IPS-NIHi7 (cell line): ENCODE measurements around the gene TAF5L.
"Not testable (repeated sequence)": the region's sequence is repeated elsewhere in the genome, so short reads cannot be mapped to it uniquely, and the experiment has no call there.

ENCODE experiments used
- DNase-seq: peaks from one replicate; pipeline ENCODE4 v3.0.0; 2012; ENCODE audit warnings: mixed read lengths; ENCODE audit errors: extremely low spot score

Gene TAF5L

GRCh38 chr1:229567109-229567868 is 58.6 kb downstream of the TAF5L start:
- no peak for DNase-seq

GRCh38 chr1:229563701-229564100 is 62.2 kb downstream of the TAF5L start:
- DNase-seq: no peak

GRCh38 chr1:229563241-229563640 is 62.7 kb downstream of the TAF5L start:
- DNase-seq: no peak

- no peak for DNase-seq
Observed at GRCh38 chr1:229562686-229563085, 63.2 kb downstream of the TAF5L start.

- DNase-seq: no peak
Observed at GRCh38 chr1:229561141-229561540, 64.8 kb downstream of the TAF5L start.

GRCh38 chr1:229560124-229560523 is 65.8 kb downstream of the TAF5L start:
- DNase-seq: not testable (repeated sequence)

GRCh38 chr1:229559336-229559801 is 66.6 kb downstream of the TAF5L start:
- DNase-seq: not testable (repeated sequence)

- DNase-seq: peak; percentile 98
Observed at GRCh38 chr1:229558460-229559335, 67.2 kb downstream of the TAF5L start, which contains the start of gene ABCB10. TSS of gene ABCB10 (minus strand) at chr1:229558707. CDS start at chr1:229558652, 55 bp downstream.

GRCh38 chr1:229557913-229558414 is 68.0 kb downstream of the TAF5L start:
- DNase-seq: peak; percentile 56

- no peak for DNase-seq
Observed at GRCh38 chr1:229557200-229557850, 68.6 kb downstream of the TAF5L start.

- no peak for DNase-seq
Observed at GRCh38 chr1:229554886-229555621, 70.9 kb downstream of the TAF5L start.

GRCh38 chr1:229553621-229554130 is 72.2 kb downstream of the TAF5L start:
- no peak for DNase-seq

GRCh38 chr1:229552732-229553131 is 73.2 kb downstream of the TAF5L start:
- DNase-seq: no peak

- no peak for DNase-seq
Observed at GRCh38 chr1:229550812-229551567, 74.9 kb downstream of the TAF5L start.

GRCh38 chr1:229547542-229547941 is 78.4 kb downstream of the TAF5L start:
- no peak for DNase-seq

GRCh38 chr1:229544587-229544986 is 81.3 kb downstream of the TAF5L start:
- no peak for DNase-seq
